Transverse colon (tissue), 4 donors: ENCODE measurements around the gene MYO7A. TPM values are rescaled to one million over a fixed set of nuclear protein-coding genes. Genes with fewer than 3 reads are reported as not detected.

ENCODE experiments used
- DNase-seq: peaks from one replicate; pipeline ENCODE4 v3.0.0-alpha.2; 2019
- H3K27ac ChIP-seq, 4 donors: fragments of 200-600 bp; sonication (generic); 2 replicates each; pipeline ENCODE4 v1.5.1; 2016 to 2018; ENCODE audit warnings: inconsistent platforms in 4 of 4
- H3K27me3 ChIP-seq: fragments of 200-600 bp; sonication (generic); 2 replicates; pipeline ENCODE4 v1.5.1; 2017; ENCODE audit warnings: inconsistent platforms
- H3K36me3 ChIP-seq, 4 donors: fragments of 200-600 bp; sonication (generic); 2 replicates each; pipeline ENCODE4 v1.5.1; 2017 to 2019; ENCODE audit warnings: inconsistent platforms in 4 of 4
- H3K4me1 ChIP-seq, 4 donors: fragments of 200-600 bp; sonication (generic); 2 replicates each; pipeline ENCODE4 v1.5.1; 2017 to 2020; ENCODE audit warnings: inconsistent platforms in 4 of 4
- H3K4me3 ChIP-seq, 4 donors: fragments of 200-600 bp; sonication (generic); 1 replicate in 1 of 4; 2 replicates in 3 of 4; pipeline versions ENCODE4 v1.5.1 to v1.6.1; 2017 to 2019; ENCODE audit warnings: inconsistent platforms in 4 of 4
- H3K9me3 ChIP-seq, 2 donors: fragments of 200-600 bp; sonication (generic); 2 replicates each; pipeline ENCODE4 v1.5.1; 2017 to 2019; ENCODE audit warnings: inconsistent platforms in 2 of 2
- EP300 ChIP-seq: sonication (generic); formaldehyde crosslinking; IDR thresholded peaks from one replicate; pipeline ENCODE4 v1.6.1; 2017; ENCODE audit warnings: antibody characterized with exemption, low read depth
- POLR2A ChIP-seq: fragments of 450-650 bp; IDR thresholded peaks from one replicate; pipeline ENCODE4 v1.6.1; 2016; ENCODE audit warnings: antibody characterized with exemption, mild to moderate bottlenecking, moderate library complexity
- POLR2AphosphoS5 ChIP-seq, 3 donors: sonication (generic); formaldehyde crosslinking; IDR thresholded peaks; one replicate each; pipeline ENCODE4 v1.6.1; 2016; ENCODE audit warnings: antibody characterized with exemption in 3 of 3
- WGBS, 2 donors: methylation state at CpG; one replicate each; pipeline ENCODE4 v1.1.5; 2018; ENCODE audit warnings: low coverage in 1 of 2; 5-methylcytosine and 5-hydroxymethylcytosine counted together
- in situ Hi-C, 4 donors: fragments of 200-750 bp; cut with MboI; loops; one replicate each; pipeline versions ENCODE4 v1.15.0 to v1.15.1; 2017; ENCODE audit warnings: low sequenced_read_pairs in 3 of 4, low pct_ligation_motif_present in 1 of 4, low pct_unique_long_range_greater_than_20kb in 1 of 4
- intact Hi-C: fragments of 100-400 bp; cut with DNase I; formaldehyde crosslinking; loops from one replicate; pipeline ENCODE4 v1.15.1; 2023; ENCODE audit warnings: low total_unique reads
- total RNA-seq, 4 donors: library from RNA; depleted of rRNA; stranded (reverse); fragments of >200 nt; gene quantifications; one replicate each; pipeline ENCODE4 v1.1.0, GENCODE V29; 2016
- TF ChIP-seq, protein P1 (sequence below), 5 experiments: fragments of 200-600 bp in 3 of 5; fragments of 450-650 bp in 2 of 5; sonication (generic) in 3 of 5; IDR thresholded peaks; 1 replicate in 2 of 5; 2 replicates in 3 of 5; pipeline ENCODE4 v1.5.1; 2016 to 2017; ENCODE audit warnings: antibody characterized with exemption in 5 of 5, inconsistent platforms in 3 of 5, mild to moderate bottlenecking in 2 of 5, moderate library complexity in 1 of 5

The MYO7A gene
- total RNA-seq, 4 donors from 2014 or later, result 4.6 to 11.2 (median 5.5) TPM

DNA sequence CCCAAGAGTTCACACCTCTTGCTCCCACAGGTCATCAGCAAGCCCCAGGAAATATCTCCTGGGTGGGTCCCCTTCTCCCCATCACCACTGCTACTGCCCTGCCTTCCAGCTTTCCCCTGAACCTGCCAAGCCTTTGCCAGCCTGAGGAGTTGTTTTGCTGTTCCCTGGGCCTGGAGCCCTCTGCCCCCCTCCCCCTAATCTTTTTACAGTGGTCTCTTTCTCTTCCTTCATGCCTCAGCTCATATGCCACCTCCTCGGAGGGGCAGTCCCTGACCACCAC is 18.9 kb downstream of the MYO7A start:
- no peaks in the 10 kb centered on the region for H3K36me3 ChIP-seq
- in situ Hi-C loops, result no loop called here
- no peaks in the 10 kb centered on the region for H3K27me3 ChIP-seq
- no peak overlapping the region for H3K4me3 ChIP-seq
- TF ChIP-seq, protein P1, sequence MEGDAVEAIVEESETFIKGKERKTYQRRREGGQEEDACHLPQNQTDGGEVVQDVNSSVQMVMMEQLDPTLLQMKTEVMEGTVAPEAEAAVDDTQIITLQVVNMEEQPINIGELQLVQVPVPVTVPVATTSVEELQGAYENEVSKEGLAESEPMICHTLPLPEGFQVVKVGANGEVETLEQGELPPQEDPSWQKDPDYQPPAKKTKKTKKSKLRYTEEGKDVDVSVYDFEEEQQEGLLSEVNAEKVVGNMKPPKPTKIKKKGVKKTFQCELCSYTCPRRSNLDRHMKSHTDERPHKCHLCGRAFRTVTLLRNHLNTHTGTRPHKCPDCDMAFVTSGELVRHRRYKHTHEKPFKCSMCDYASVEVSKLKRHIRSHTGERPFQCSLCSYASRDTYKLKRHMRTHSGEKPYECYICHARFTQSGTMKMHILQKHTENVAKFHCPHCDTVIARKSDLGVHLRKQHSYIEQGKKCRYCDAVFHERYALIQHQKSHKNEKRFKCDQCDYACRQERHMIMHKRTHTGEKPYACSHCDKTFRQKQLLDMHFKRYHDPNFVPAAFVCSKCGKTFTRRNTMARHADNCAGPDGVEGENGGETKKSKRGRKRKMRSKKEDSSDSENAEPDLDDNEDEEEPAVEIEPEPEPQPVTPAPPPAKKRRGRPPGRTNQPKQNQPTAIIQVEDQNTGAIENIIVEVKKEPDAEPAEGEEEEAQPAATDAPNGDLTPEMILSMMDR (IDR thresholded peaks at IDR 0.05), result no peak
- TF ChIP-seq POLR2A (no peak), EP300 (no peak), POLR2AphosphoS5 (IDR thresholded peaks at IDR 0.05) (no peak)
- no peak overlapping the region for H3K27ac ChIP-seq
- DNase-seq, result no peak
- intact Hi-C loops, result no loop called here
- no peaks in the 10 kb centered on the region for H3K9me3 ChIP-seq
- WGBS, 2 donors, result 71 to 100% methylated on average over 1 of the region's 1 CpG
- peaks cover 0 to 22% (median 8%) of the 10 kb centered on the region in 4 donors for H3K4me1 ChIP-seq

DNA sequence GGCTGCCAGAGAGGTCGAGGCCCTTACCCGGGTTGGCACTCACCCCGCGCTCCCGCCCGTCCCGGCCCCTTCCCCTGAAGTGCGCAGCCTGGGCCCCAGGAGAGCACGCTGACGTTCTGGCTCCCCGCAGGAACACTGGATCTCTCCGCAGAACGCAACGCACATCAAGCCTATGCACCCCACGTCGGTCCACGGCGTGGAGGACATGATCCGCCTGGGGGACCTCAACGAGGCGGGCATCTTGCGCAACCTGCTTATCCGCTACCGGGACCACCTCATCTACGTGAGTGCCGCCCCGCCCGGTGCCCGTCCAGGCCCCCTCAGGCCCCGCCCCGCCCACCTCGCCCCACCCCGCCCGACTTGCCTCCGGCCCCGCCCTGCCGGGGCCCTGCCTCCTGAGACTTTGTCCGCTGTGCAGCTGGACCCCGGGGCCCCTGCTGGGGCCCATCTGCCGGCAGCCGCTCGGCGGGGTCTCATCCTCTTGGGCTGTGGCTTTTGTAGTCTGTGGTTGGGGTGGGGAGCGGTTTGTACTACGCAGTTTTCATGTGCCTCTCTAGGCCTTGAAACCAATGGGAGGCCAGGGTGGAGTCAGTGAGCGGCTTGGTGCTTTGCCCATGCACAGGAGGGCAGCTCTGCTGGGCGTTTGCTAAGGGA is 19.7 kb downstream of the MYO7A start:
- no peaks in the 10 kb centered on the region for H3K36me3 ChIP-seq
- peaks cover 0 to 22% (median 8%) of the 10 kb centered on the region in 4 donors for H3K4me1 ChIP-seq
- no peaks in the 10 kb centered on the region for H3K9me3 ChIP-seq
- 19% methylated on average over 31 of the region's 47 CpGs; no CpG with 5 or more reads in 1 of the 2 donors for WGBS, 2 donors
- intact Hi-C loops (no loop called here), in situ Hi-C loops (no loop called here)
- H3K4me3 ChIP-seq, result peak overlapping the region in 3 of 4 donors; percentile 7 to 25 (median 13)
- no peak for TF ChIP-seq POLR2AphosphoS5 (IDR thresholded peaks at IDR 0.05)
- no peak for TF ChIP-seq POLR2A
- TF ChIP-seq EP300, result no peak
- TF ChIP-seq, protein P1 (IDR thresholded peaks at IDR 0.05), result no peak
- H3K27me3 ChIP-seq, result no peaks in the 10 kb centered on the region
- no peak overlapping the region for H3K27ac ChIP-seq
- DNase-seq, result peak; percentile 46

DNA sequence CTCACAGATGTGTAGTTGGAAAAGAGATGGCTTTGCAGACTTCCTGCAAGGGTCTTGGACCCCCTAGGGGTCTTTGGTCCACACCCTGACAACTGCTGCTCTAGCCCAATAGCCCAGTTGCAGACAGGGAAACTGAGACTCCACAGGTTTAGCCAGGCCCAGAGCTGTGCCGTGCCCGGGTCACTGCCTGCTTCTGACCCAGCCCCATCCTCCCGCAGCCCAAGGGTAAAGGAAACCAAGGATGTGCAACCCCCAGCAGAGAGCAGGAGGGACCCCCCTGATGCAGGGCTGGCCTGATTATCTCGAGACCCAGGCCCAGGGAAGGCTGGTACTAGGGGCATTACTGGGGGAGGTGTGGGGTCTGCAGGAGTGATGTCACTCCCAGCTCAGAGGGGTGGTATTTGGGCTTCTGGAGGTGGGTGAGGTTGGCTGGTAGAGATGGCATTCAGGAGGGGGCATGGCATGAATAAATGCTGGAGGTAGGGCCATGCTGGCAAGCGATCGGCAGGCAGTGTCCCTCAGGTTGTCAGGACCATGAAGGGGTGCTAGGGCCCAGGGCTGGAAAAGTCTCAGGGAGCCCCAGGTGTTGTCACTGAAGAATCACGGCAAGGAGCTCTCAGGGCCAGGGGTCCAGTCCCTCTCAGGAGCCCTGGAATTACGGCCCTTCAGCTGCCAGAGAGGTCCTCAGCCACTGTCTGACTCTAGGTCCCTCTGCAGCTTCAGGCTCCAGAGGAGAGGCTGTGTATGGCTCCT is 21.1 kb downstream of the MYO7A start:
- WGBS, 2 donors, result 97% methylated on average over 6 of the region's 8 CpGs; no CpG with 5 or more reads in 1 of the 2 donors
- intact Hi-C loops, result no loop called here
- TF ChIP-seq POLR2A, result no peak
- TF ChIP-seq, protein P1 (IDR thresholded peaks at IDR 0.05), result no peak
- TF ChIP-seq EP300, result no peak
- no peak for TF ChIP-seq POLR2AphosphoS5 (IDR thresholded peaks at IDR 0.05)

DNA sequence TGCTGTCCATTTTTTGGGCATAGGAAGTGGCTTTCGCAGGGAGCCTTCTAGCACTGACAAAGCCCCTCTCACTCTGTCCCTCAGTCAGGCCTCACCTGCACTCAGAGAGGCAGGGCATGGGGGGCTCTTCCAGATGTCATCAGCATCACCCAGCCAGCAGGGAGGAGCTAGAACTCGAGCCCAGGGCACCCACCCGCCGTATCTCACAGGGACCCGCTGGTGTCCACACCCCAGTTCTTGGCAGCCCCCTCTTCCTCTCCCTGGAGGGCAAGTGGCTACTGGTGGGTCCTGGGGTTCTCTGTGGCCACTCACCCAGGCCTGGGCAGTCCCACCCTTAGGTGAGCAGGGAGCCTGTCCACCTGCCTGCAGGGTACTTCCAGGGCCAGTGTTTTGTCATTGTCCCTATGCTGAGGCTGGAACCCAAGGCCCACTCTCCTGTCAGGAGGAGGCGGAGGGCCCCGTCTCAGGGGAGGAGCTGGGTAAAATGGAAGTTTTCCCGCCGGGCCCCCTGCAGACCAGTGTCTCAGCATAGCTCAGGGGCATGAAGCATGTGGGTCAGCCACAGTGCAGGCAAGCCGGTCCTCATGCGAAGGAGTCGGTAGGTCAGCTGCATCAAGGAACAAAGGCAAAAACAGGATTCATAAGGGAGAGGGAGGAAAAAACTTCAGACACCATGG is 21.8 kb downstream of the MYO7A start:
- Histone ChIP-seq H3K27me3 (no peaks in the 10 kb centered on the region), H3K4me3 (no peak overlapping the region), H3K27ac (no peak overlapping the region), H3K36me3 (no peaks in the 10 kb centered on the region), H3K9me3 (no peaks in the 10 kb centered on the region), H3K4me1 (peaks cover 0 to 25% (median 10%) of the 10 kb centered on the region in 4 donors)
- no peak for TF ChIP-seq POLR2AphosphoS5 (IDR thresholded peaks at IDR 0.05)
- TF ChIP-seq, protein P1 (IDR thresholded peaks at IDR 0.05), result no peak
- no peak for TF ChIP-seq POLR2A
- no peak for TF ChIP-seq EP300
- intact Hi-C loops (no loop called here), in situ Hi-C loops (no loop called here)
- 91% methylated on average over 12 of the region's 12 CpGs; no CpG with 5 or more reads in 1 of the 2 donors for WGBS, 2 donors
- DNase-seq, result no peak

More for the DNA sequence above, 21.1 kb downstream of the MYO7A start:
- in situ Hi-C loops, result no loop called here
- peaks cover 0 to 25% (median 10%) of the 10 kb centered on the region in 4 donors for H3K4me1 ChIP-seq
- no peaks in the 10 kb centered on the region for H3K27me3 ChIP-seq
- H3K36me3 ChIP-seq, result no peaks in the 10 kb centered on the region
- no peak overlapping the region for H3K4me3 ChIP-seq
- no peak overlapping the region for H3K27ac ChIP-seq
- no peaks in the 10 kb centered on the region for H3K9me3 ChIP-seq
- no peak for DNase-seq
